ENCODE measurements around the gene TUNAR.

- TF ChIP-seq, protein P1, sequence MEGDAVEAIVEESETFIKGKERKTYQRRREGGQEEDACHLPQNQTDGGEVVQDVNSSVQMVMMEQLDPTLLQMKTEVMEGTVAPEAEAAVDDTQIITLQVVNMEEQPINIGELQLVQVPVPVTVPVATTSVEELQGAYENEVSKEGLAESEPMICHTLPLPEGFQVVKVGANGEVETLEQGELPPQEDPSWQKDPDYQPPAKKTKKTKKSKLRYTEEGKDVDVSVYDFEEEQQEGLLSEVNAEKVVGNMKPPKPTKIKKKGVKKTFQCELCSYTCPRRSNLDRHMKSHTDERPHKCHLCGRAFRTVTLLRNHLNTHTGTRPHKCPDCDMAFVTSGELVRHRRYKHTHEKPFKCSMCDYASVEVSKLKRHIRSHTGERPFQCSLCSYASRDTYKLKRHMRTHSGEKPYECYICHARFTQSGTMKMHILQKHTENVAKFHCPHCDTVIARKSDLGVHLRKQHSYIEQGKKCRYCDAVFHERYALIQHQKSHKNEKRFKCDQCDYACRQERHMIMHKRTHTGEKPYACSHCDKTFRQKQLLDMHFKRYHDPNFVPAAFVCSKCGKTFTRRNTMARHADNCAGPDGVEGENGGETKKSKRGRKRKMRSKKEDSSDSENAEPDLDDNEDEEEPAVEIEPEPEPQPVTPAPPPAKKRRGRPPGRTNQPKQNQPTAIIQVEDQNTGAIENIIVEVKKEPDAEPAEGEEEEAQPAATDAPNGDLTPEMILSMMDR (IDR thresholded peaks at IDR 0.05; ENCODE audit: poor library complexity, severe bottlenecking) = no peak
- TF ChIP-seq EP300 (conservative IDR thresholded peaks at IDR 0.05; ENCODE audit: poor library complexity, severe bottlenecking) (no peak), MXI1 (conservative IDR thresholded peaks at IDR 0.05; ENCODE audit: poor library complexity, severe bottlenecking) (no peak), POLR2AphosphoS5 (IDR thresholded peaks at IDR 0.05) (no peak), EZH2 (IDR thresholded peaks at IDR 0.05; ENCODE audit: borderline replicate concordance, insufficient read depth, low read length, poor library complexity, severe bottlenecking) (no peak), TAF1 (IDR thresholded peaks at IDR 0.05; ENCODE audit: low read depth) (no peak), RAD21 (conservative IDR thresholded peaks at IDR 0.05) (no peak)
These were observed 67.8 kb downstream of the TUNAR start for GRCh38 chr14:95944462-95944861.
